Measurements from ENCODE around the gene COX10.
"Not testable (repeated sequence)": the region's sequence is repeated elsewhere in the genome, so short reads cannot be mapped to it uniquely, and the experiment has no call there.

COX10 gene

DNA sequence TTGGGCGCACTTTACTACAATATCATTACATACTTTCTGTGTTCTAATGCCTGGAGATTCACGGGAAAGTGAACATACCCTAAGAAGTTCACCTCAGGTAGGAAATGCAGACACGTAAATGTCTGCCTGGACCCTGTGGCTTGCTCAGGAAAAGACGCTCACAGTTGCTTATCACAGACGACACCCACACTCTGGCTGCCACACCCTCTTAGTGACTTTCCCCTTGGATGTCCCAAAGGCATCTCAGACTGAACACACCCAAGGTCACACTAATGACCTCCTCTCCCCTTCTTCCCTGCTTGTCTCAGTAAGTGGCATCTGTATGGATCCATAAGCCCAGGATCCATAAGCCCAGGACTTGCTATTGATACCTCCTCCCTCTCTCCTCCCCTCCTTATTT, 134.8 kb downstream of the COX10 start:
- DNase-seq (ENCODE audit: low read depth in 2 of 3, low spot score in 2 of 3): no peak

DNA sequence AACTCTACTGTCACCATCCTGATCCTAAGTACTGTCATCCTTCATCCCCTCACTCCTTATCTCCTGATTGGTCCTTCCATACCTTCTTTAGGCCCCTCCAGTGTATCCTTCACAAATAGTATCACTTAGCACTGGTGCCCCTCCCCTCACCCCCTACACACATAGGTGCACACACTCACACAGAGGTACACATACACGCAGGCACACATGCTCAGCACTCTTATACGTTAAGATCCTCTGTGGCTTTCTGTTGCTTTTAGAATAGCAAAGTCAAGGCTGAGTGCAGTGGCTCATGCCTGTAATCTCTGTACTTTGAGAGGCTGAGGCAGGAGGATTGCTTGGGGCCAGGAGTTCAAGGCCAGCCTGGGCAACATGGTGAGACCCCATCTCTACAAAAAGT, 135.2 kb downstream of the COX10 start:
- no peak for DNase-seq (ENCODE audit: low read depth in 2 of 3, low spot score in 2 of 3)

DNA sequence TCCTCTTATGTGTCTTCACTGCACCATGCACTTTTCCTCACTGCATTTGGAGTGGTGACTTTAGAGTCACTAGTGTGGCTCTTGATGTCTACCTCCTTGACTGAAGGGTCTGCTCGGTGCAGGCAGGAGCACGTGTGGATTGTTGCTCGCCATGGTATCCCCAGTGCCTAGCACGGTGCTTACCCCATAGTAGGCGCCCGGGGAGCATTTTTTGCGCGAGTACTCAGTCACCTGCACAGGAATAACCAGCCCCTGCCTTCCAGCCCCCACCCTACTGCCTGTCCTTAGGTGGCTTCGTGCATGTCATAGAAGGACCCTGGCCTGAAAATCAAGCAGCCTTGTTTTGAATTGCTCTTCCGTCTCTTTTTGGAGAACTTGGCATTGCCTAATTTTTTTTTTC, 136.1 kb downstream of the COX10 start:
- no peak for DNase-seq (ENCODE audit: low read depth in 2 of 3, low spot score in 2 of 3)

DNA sequence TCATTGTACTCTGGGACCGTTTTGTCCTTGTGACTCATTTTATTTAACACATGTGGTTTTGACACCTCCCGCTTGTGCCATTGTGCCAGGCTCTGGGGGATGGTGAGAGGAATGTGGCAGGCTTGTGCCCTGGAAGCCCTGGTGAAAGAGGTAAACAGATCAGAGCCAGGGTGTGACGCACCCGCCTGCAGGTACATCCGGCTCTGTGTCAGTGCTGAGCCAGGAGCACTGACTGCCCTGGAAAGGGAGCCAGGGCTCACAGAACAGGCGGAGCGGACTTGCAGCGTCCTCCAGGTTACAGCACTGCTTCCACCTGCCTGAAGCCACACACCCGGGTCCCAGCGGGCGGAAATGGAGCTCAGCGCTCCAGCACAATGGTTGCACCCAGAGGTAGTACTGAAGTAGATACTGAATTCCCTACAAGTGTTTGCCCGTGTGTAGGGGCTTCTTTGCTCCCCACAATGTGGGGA, 136.7 kb downstream of the COX10 start:
- peak in 1 of 3 experiments; percentile 17 for DNase-seq (ENCODE audit: low read depth in 2 of 3, low spot score in 2 of 3)

GRCh38 chr17:14206891-14207290, 137.6 kb downstream of the COX10 start:
- no peak for DNase-seq (ENCODE audit: low read depth in 2 of 3, low spot score in 2 of 3)

GRCh38 chr17:14207791-14208190, 138.5 kb downstream of the COX10 start:
- DNase-seq (ENCODE audit: low read depth in 2 of 3, low spot score in 2 of 3): no peak

- DNase-seq (ENCODE audit: low read depth in 2 of 3, low spot score in 2 of 3): no peak
Observed at GRCh38 chr17:14209215-14209614, 139.9 kb downstream of the COX10 start.

DNA sequence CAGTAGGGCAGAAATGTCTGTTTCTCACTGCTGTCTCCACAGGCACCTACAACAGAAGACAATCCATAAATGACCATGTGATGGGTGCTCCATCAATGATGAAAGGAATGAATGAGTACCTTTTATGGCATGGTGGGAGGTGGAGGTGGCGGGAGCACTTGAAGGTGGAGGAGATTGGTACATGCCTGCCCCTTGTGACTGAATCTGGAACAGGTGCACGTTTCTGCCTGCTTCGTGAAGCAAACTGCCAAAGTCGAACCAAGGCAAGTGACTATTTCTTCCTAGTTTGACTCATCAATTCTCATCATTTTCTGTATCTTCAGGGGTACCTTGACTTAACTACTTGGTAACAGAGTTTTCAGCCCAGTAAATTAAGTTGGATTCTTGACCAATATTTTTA, 141.9 kb downstream of the COX10 start:
- DNase-seq (ENCODE audit: low read depth in 2 of 3, low spot score in 2 of 3): no peak

- no peak for DNase-seq (ENCODE audit: low read depth in 2 of 3, low spot score in 2 of 3)
Observed at GRCh38 chr17:14211801-14212200, 142.5 kb downstream of the COX10 start.

DNA sequence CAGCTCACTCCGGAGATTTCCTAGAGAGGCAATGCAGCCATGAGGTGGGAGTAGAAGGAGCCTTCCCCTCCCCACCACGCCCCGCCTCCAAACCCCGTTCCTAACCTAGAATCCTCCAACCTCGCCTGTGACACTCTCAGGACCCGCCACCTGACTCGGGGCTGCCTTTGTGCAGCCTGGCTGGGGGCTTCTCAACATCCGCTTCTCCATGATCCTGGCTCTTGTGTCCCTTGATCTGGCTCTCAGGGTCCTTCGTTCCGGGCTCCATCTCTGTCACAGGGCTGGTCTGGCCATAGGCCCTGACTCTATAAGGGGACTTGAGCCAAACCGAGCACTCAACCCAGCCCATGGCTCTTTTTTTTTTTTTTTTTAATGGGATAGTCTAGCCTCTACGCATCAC, 143.1 kb downstream of the COX10 start:
- DNase-seq (ENCODE audit: low read depth in 2 of 3, low spot score in 2 of 3): no peak

DNA sequence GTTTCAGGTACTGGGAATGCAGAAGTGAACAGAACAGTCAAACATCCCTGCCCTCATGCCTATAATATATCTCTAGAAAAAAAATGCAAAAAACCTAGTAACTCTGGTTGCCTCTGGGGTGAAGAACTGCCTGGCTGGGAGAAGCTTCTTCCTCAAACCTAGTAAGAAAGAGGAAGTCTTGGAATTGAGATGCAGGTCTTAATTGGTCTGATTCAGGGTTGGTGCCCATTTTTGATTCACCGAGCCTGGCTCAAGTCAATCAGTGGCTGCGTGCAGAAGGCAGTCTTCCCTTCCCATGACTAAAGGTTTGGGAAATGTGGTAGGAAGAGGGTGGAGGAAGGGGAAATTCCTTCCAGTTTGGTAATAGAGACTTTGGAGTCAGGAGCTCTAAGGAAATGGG, 145.0 kb downstream of the COX10 start:
- DNase-seq (ENCODE audit: low read depth in 2 of 3, low spot score in 2 of 3): no peak

- no peak for DNase-seq (ENCODE audit: low read depth in 2 of 3, low spot score in 2 of 3)
Observed at GRCh38 chr17:14222611-14223010, 153.3 kb downstream of the COX10 start.

DNA sequence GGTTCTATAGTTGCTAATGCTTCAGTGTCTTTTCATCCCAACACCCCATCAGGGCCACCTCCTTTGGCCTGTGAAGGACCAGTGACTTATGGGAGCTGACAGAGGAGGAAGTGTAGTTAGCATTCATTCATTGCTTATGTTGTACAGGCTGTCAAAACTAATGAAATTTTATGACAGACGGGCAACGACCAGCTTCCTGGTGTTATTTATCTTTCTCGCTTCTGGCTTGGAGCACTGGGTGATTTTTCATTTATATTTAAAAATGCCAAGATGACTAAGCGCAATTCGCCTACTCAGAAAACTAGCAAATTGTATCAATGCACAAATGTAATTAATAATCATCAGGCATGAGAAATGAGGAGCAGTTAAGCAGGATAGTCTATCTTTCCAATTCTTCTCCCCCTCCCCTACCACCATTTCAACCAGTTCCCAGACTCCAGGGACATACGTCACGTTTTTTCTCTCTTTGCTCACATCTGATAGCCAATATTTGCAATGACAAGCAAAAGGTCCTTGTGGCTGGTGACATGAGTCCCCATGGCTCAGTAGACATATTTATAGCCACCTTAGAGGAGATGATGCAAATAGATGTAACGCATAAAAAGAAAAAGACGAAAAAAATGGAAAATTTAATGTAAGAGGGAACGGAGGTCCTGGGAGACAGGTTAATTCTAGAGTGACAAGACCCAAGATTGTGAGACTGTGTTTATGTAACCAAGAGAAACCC, 156.1 kb downstream of the COX10 start:
- DNase-seq (ENCODE audit: low read depth in 2 of 3, low spot score in 2 of 3): no peak

DNA sequence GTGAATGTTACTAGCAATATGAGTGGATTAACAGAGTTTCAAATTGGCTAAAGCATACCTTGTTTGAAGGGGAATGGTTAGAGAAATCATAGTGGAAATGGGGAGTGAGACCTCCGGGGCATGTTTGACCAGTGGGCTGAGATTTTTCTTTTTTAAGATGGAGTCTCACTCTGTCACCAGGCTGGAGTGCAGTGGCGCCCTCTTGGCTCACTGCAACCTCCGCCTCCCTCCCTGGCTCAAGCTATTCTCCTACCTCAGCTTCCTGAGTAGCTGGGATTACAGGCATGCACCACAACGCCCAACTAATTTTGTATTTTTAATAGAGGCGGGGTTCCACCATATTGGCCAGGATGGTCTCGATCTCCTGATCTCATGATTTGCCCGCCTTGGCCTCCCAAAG, 157.7 kb downstream of the COX10 start:
- no peak for DNase-seq (ENCODE audit: low read depth in 2 of 3, low spot score in 2 of 3)

DNA sequence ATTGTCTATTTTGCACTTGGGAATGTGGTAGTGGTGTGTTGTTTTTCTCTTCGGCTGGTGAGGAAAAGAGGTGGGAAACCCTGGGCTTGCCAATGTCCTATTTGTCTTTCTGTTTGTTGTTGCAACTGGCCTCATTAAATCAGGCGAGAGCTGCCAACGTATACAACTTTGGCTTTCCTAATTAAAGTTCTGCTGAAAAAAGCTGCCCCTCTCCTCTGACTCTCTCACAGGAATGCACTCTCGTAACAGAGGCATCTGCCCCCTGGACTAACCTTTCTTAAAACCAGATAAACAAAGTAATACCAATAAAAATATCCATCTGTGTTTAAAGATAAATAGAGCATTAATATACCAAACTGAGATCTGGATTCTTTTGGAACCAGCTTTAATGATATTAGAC, 159.6 kb downstream of the COX10 start:
- no peak for DNase-seq (ENCODE audit: low read depth in 2 of 3, low spot score in 2 of 3)

DNA sequence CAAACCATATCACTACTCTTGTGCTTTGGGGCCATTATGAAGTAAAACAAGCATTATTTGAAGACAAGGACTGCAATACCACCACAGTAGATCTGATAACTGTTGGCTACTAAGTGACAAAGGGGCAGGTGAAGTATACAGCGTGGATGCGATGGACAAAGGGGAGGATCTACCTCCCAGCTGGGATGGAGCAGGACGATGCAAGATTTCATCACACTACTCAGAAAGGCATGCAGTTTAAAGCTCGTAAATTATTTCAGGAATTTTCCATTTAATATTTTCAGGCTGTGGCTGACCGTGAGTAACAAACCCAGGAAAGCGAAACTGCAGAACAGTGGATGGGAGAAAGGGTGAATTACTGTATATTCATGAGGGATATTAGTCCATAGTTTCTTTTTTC, 161.9 kb downstream of the COX10 start:
- not testable (repeated sequence) for DNase-seq (ENCODE audit: low read depth in 2 of 3, low spot score in 2 of 3)

- DNase-seq (ENCODE audit: low read depth in 2 of 3, low spot score in 2 of 3): not testable (repeated sequence)
Observed at GRCh38 chr17:14235047-14235446, 165.7 kb downstream of the COX10 start.

- not testable (repeated sequence) for DNase-seq (ENCODE audit: low read depth in 2 of 3, low spot score in 2 of 3)
Observed at GRCh38 chr17:14236032-14236431, 166.7 kb downstream of the COX10 start.

GRCh38 chr17:14236762-14237161, 167.5 kb downstream of the COX10 start, which contains the start of gene CDRT15:
TSS of gene CDRT15 (minus strand) at chr17:14236862. CDS start at chr17:14236833, 29 bp downstream.
- not testable (repeated sequence) for DNase-seq (ENCODE audit: low read depth in 2 of 3, low spot score in 2 of 3)

DNA sequence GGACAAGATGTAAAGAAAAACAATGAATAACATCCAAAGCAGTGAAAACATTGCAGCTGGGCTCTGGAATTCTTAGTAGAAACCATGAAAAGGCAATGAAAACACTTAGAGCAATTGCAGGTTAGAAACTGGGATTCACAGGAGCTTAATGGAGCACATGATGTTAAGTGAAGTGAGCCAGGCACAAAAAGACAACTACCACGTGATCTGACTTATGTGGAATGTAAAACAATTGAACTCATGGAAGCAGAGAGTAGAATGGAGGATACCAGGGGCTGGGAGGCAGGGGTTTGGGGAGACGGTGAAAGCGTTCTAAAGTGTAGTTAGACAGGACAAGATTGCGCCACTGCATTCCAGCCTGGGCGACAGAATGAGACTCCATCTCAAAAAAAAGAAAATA, 170.0 kb downstream of the COX10 start:
- not testable (repeated sequence) for DNase-seq (ENCODE audit: low read depth in 2 of 3, low spot score in 2 of 3)

DNA sequence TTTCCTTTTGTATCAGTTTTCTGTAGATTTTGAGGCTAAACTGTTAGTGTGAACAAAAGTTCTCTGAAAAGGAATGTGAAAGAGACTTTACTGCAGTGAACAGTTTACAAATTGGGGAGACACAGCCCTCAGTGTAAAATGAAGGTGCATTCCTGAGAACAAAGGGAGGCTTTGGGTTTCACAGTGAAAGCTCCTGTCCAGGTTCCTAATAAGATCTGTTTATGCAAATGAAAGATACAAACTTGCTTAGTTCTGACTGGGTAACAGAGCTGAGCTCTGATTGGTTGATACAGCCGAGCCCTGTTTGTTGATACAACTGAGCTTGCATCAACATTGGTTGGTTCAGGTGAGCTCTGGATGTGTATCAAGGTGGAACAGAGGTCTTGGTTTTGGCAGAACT, 175.7 kb downstream of the COX10 start:
- no peak for DNase-seq (ENCODE audit: low read depth in 2 of 3, low spot score in 2 of 3)

GRCh38 chr17:14245629-14246028, 176.3 kb downstream of the COX10 start:
- DNase-seq (ENCODE audit: low read depth in 2 of 3, low spot score in 2 of 3): no peak

Data from activated CD8-positive, alpha-beta memory T cell treated with anti-CD3 and anti-CD28 coated beads for 48 hours (primary cell).